Stomach (tissue), 4 donors: ENCODE results near the gene GHRHR.

Source experiments
- CTCF ChIP-seq, 7 experiments: fragments of 450-650 bp in 4 of 7; fragments of 200-600 bp in 3 of 7; sonication (generic) in 3 of 7; IDR thresholded peaks; one replicate each; pipeline ENCODE4 v1.5.1; 2016 to 2019; ENCODE audit warnings: antibody characterized with exemption in 7 of 7, control low read depth in 2 of 7, mild to moderate bottlenecking in 1 of 7
- EP300 ChIP-seq: sonication (generic); formaldehyde crosslinking; IDR thresholded peaks from one replicate; pipeline ENCODE4 v1.6.1; 2017; ENCODE audit warnings: antibody characterized with exemption
- POLR2AphosphoS5 ChIP-seq, 3 donors: sonication (generic); formaldehyde crosslinking; IDR thresholded peaks; one replicate each; pipeline ENCODE4 v1.6.1; 2016; ENCODE audit warnings: antibody characterized with exemption in 3 of 3

- TF ChIP-seq EP300 = no peak
- no peak for TF ChIP-seq CTCF (IDR thresholded peaks at IDR 0.05)
- TF ChIP-seq POLR2AphosphoS5 (IDR thresholded peaks at IDR 0.05) = no peak
Observed at GRCh38 chr7:30968294-30968693, 4.5 kb downstream of the GHRHR start.
